ENCODE data around the gene DCBLD2.

GRCh38 chr3:98772022-98772421, 129.5 kb downstream of the DCBLD2 start:
- TF ChIP-seq CTCF (IDR thresholded peaks at IDR 0.05) (no peak), EZH2 (IDR thresholded peaks at IDR 0.05) (no peak), EZH2phosphoT487 (IDR thresholded peaks at IDR 0.05) (no peak)
